GM12891 (cell line): ENCODE measurements around the gene COLEC12.

Experiments used
- POLR2A ChIP-seq: IDR thresholded peaks from 2 replicates; pipeline ENCODE4 v1.6.1; 2011; ENCODE audit warnings: low read depth, low read length, control low read depth
- POLR2AphosphoS5 ChIP-seq: IDR thresholded peaks from 2 replicates; pipeline ENCODE4 v1.6.1; 2011; ENCODE audit warnings: low read depth, low read length, control low read depth
- POU2F2 ChIP-seq: IDR thresholded peaks from 2 replicates; pipeline ENCODE4 v1.6.1; 2011; ENCODE audit warnings: low read depth, mild to moderate bottlenecking, control low read depth, low read length, moderate library complexity
- SPI1 ChIP-seq: IDR thresholded peaks from 2 replicates; pipeline ENCODE4 v1.6.1; 2011; ENCODE audit warnings: low read depth, low read length, control low read depth
- TAF1 ChIP-seq: IDR thresholded peaks from 2 replicates; pipeline ENCODE4 v1.6.1; 2011; ENCODE audit warnings: low read depth, low read length, control low read depth

- TF ChIP-seq TAF1 (no peak), POLR2A (no peak), POLR2AphosphoS5 (no peak), SPI1 (no peak), POU2F2 (no peak)
Measured at GRCh38 chr18:434410-434809, 66.1 kb downstream of the COLEC12 start.
